ENCODE measurements around the gene TBCK. TPM values are rescaled to one million over a fixed set of nuclear protein-coding genes. Genes with fewer than 3 reads are reported as not detected.

TBCK gene
- total RNA-seq, 2 experiments from 2014 or later = 24.9 to 30.1 TPM

- H3K9me3 Mint-ChIP-seq = no peaks in the 10 kb centered on the region
- no peak for TF ChIP-seq CTCF (IDR thresholded peaks at IDR 0.05)
- ATAC-seq = no peak
- intact Hi-C loops (cut with micrococcal nuclease) = no loop called here
- no peaks in the 10 kb centered on the region for H3K27me3 Mint-ChIP-seq
- peaks cover 6% of the 10 kb centered on the region for H3K36me3 Mint-ChIP-seq (ENCODE audit: low read depth)
- peaks cover 31% of the 10 kb centered on the region for H3K4me1 Mint-ChIP-seq (ENCODE audit: low read depth)
- POLR2A ChIA-PET = no interaction called here
- DNase-seq = no peak
- peak overlapping the region; percentile 30 for H3K27ac Mint-ChIP-seq
- H3K4me3 Mint-ChIP-seq = no peak overlapping the region
- CTCF ChIA-PET = no interaction called here
Observed at GRCh38 chr4:106312377-106312776, 3.6 kb downstream of the TBCK start.

GRCh38 chr4:106306561-106306960 lies 9.4 kb downstream of the TBCK start:
- CTCF ChIA-PET = interaction anchor here (1.1 kb wide), 1 partner anchor 22 kb away, joined by 3 read pairs; no protein-coding TSS in a partner anchor
- POLR2A ChIA-PET = interaction anchor here (1.3 kb wide), 1 partner anchor 9 kb away, joined by 4 read pairs; the partner anchor contains the start of gene TBCK
- Mint-ChIP-seq H3K4me3 (no peak overlapping the region), H3K4me1 (ENCODE audit: low read depth) (peaks cover 16% of the 10 kb centered on the region), H3K27ac (no peak overlapping the region), H3K27me3 (no peaks in the 10 kb centered on the region), H3K36me3 (ENCODE audit: low read depth) (peaks cover 28% of the 10 kb centered on the region), H3K9me3 (no peaks in the 10 kb centered on the region)
- no peak for TF ChIP-seq CTCF (IDR thresholded peaks at IDR 0.05)
- intact Hi-C loops (cut with micrococcal nuclease) = no loop called here
- DNase-seq (no peak), ATAC-seq (no peak)

- POLR2A ChIA-PET = interaction anchor here (1.3 kb wide), 1 partner anchor 10 kb away, joined by 4 read pairs; the partner anchor contains the start of gene TBCK
- no peaks in the 10 kb centered on the region for H3K27me3 Mint-ChIP-seq
- H3K4me3 Mint-ChIP-seq = no peak overlapping the region
- no peak for TF ChIP-seq CTCF (IDR thresholded peaks at IDR 0.05)
- no peaks in the 10 kb centered on the region for H3K9me3 Mint-ChIP-seq
- H3K4me1 Mint-ChIP-seq (ENCODE audit: low read depth) = peaks cover 15% of the 10 kb centered on the region
- intact Hi-C loops (cut with micrococcal nuclease) = no loop called here
- H3K27ac Mint-ChIP-seq = no peak overlapping the region
- ATAC-seq = no peak
- CTCF ChIA-PET = interaction anchor here (1.1 kb wide), 1 partner anchor 23 kb away, joined by 3 read pairs; no protein-coding TSS in a partner anchor
- peaks cover 28% of the 10 kb centered on the region for H3K36me3 Mint-ChIP-seq (ENCODE audit: low read depth)
- no peak for DNase-seq
Observed at GRCh38 chr4:106305435-106306055, 10.5 kb downstream of the TBCK start.

- intact Hi-C loops (cut with micrococcal nuclease) = no loop called here
- H3K4me1 Mint-ChIP-seq (ENCODE audit: low read depth) = peaks cover 14% of the 10 kb centered on the region
- H3K4me3 Mint-ChIP-seq = no peak overlapping the region
- CTCF ChIA-PET = no interaction called here
- no peak overlapping the region for H3K27ac Mint-ChIP-seq
- no peak for DNase-seq
- POLR2A ChIA-PET = no interaction called here
- peaks cover 33% of the 10 kb centered on the region for H3K36me3 Mint-ChIP-seq (ENCODE audit: low read depth)
- no peaks in the 10 kb centered on the region for H3K27me3 Mint-ChIP-seq
- no peaks in the 10 kb centered on the region for H3K9me3 Mint-ChIP-seq
- ATAC-seq = no peak
- TF ChIP-seq CTCF (IDR thresholded peaks at IDR 0.05) = no peak
Observed at GRCh38 chr4:106304632-106305031, 11.4 kb downstream of the TBCK start.

- peaks cover 14% of the 10 kb centered on the region for H3K4me1 Mint-ChIP-seq (ENCODE audit: low read depth)
- no peaks in the 10 kb centered on the region for H3K27me3 Mint-ChIP-seq
- H3K4me3 Mint-ChIP-seq = no peak overlapping the region
- intact Hi-C loops (cut with micrococcal nuclease) = no loop called here
- H3K9me3 Mint-ChIP-seq = no peaks in the 10 kb centered on the region
- TF ChIP-seq CTCF (IDR thresholded peaks at IDR 0.05) = no peak
- no peak overlapping the region for H3K27ac Mint-ChIP-seq
- H3K36me3 Mint-ChIP-seq (ENCODE audit: low read depth) = peaks cover 32% of the 10 kb centered on the region
- POLR2A ChIA-PET = no interaction called here
- CTCF ChIA-PET = no interaction called here
- ATAC-seq = no peak
- no peak for DNase-seq
Observed at GRCh38 chr4:106303548-106304281, 12.3 kb downstream of the TBCK start.

All from activated CD8-positive, alpha-beta T cell treated with anti-CD3 and anti-CD28 coated beads for 36 hours (primary cell).